H1 (cell line): ENCODE data around the gene NLRP11. TPM values are rescaled to one million over a fixed set of nuclear protein-coding genes. Genes with fewer than 3 reads are reported as not detected.

ENCODE experiments used
- RBBP5 ChIP-seq: IDR thresholded peaks from 2 replicates; pipeline ENCODE4 v1.7.1; 2012; ENCODE audit warnings: low read depth, mild to moderate bottlenecking, inconsistent platforms, low read length, moderate library complexity, borderline replicate concordance
- SIRT6 ChIP-seq: IDR thresholded peaks from one replicate; pipeline ENCODE4 v1.7.1; 2012; ENCODE audit warnings: low read length, inconsistent platforms
- polyA plus RNA-seq, 7 experiments: library from polyadenylated mRNA; depleted of rRNA in 3 of 7; stranded (reverse) in 5 of 7; unstranded in 2 of 7; fragments of >200 nt in 5 of 7; fragments of 200-250 nt in 2 of 7; gene quantifications; 1 replicate in 5 of 7; 2 replicates in 1 of 7; 4 replicates in 1 of 7; pipeline versions ENCODE4 v1.2.1 to v1.2.3, GENCODE V29; 2011 to 2013; ENCODE audit warnings: missing spikeins in 2 of 7, mixed read lengths in 2 of 7
- total RNA-seq: library from RNA; stranded (reverse); fragmentation: NEBNext Ultra II Directional; extraction: Animal tissue kit (Norgen Biotek cat#: 25700); gene quantifications from 2 replicates; pipeline ENCODE4 v1.2.1, GENCODE V29; 2021
- TF ChIP-seq, protein P1 (sequence below): IDR thresholded peaks from 2 replicates; pipeline ENCODE4 v1.6.1; 2012; ENCODE audit warnings: inconsistent platforms

NLRP11 gene
- total and polyA plus RNA-seq, 2 of the 8 experiments (the other 6 are each of a cell fraction or from before 2014, with no cell fraction given): not detected

DNA sequence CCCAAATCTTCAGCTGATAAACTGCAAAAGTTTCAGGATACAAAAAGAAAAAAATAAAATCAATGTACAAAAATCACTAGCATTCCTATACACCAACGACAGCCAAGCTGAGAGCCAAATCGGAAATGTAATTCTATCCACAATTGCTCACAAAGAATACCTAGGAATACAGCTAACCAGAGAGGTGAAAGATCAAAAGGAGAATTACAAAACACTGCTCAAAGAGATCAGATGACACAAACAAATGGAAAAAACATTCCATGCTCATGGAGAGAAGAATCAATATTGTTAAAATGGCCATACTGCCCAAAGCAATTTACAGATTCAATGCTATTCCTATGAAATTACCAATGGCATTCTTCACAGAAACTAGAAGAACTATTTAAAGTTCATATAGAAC, 29.5 kb downstream of the NLRP11 start (continued):
- TF ChIP-seq SIRT6: no peak
- TF ChIP-seq RBBP5: no peak
- TF ChIP-seq, protein P1, sequence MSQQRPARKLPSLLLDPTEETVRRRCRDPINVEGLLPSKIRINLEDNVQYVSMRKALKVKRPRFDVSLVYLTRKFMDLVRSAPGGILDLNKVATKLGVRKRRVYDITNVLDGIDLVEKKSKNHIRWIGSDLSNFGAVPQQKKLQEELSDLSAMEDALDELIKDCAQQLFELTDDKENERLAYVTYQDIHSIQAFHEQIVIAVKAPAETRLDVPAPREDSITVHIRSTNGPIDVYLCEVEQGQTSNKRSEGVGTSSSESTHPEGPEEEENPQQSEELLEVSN: no peak
